GM21381 (cell line): Measurements from ENCODE around the gene CYP11A1.
"Not testable (repeated sequence)": the region's sequence is repeated elsewhere in the genome, so short reads cannot be mapped to it uniquely, and the experiment has no call there.

Experiments
- ATAC-seq: cut with Tn5 transposase; IDR thresholded peaks from one replicate; pipeline ENCODE4 v1.9.1; 2021; ENCODE audit warnings: mild to moderate bottlenecking, moderate library complexity; ENCODE audit not compliant: unreplicated experiment

CYP11A1 gene

GRCh38 chr15:74400915-74401757, 33.7 kb upstream of the CYP11A1 start:
- ATAC-seq: no peak

GRCh38 chr15:74400313-74400860, 32.9 kb upstream of the CYP11A1 start:
- no peak for ATAC-seq

- ATAC-seq: no peak
These were observed 32.3 kb upstream of the CYP11A1 start for GRCh38 chr15:74399511-74400312.

GRCh38 chr15:74399100-74399499, 31.7 kb upstream of the CYP11A1 start:
- no peak for ATAC-seq

- no peak for ATAC-seq
These were observed 30.7 kb upstream of the CYP11A1 start for GRCh38 chr15:74398183-74398582.

- ATAC-seq: no peak
These were observed 30.0 kb upstream of the CYP11A1 start for GRCh38 chr15:74397239-74398068.

GRCh38 chr15:74396445-74397238, 29.2 kb upstream of the CYP11A1 start:
- peak; percentile 29 for ATAC-seq

- no peak for ATAC-seq
These were observed 28.6 kb upstream of the CYP11A1 start for GRCh38 chr15:74396146-74396438.

- ATAC-seq: no peak
These were observed 28.1 kb upstream of the CYP11A1 start for GRCh38 chr15:74395319-74396145.

GRCh38 chr15:74394090-74394846, 26.8 kb upstream of the CYP11A1 start:
- ATAC-seq: no peak

- no peak for ATAC-seq
These were observed 26.0 kb upstream of the CYP11A1 start for GRCh38 chr15:74393423-74393822.

GRCh38 chr15:74392902-74393301, 25.5 kb upstream of the CYP11A1 start:
- ATAC-seq: no peak

- no peak for ATAC-seq
These were observed 25.0 kb upstream of the CYP11A1 start for GRCh38 chr15:74392451-74392830.

GRCh38 chr15:74391582-74392450, 24.4 kb upstream of the CYP11A1 start:
- ATAC-seq: no peak

- ATAC-seq: no peak
These were observed 23.3 kb upstream of the CYP11A1 start for GRCh38 chr15:74390647-74391288.

GRCh38 chr15:74390049-74390646, 22.7 kb upstream of the CYP11A1 start:
- not testable (repeated sequence) for ATAC-seq
